ENCODE results near the gene HPX. TPM values are rescaled to one million over a fixed set of nuclear protein-coding genes. Genes with fewer than 3 reads are reported as not detected.
A peak's percentile ranks its signal among the peaks of the same experiment; 100 is the strongest.

HPX gene
- total RNA-seq, 2 experiments from 2014 or later = 0.16 to 5.2 TPM

- DNase-seq (ENCODE audit: low spot score) = no peak
- Histone ChIP-seq H3K79me2 (ENCODE audit: insufficient read depth, low read depth, low read length) (no peaks in the 10 kb centered on the region), H4K20me1 (ENCODE audit: insufficient read depth, low read length) (no peaks in the 10 kb centered on the region), H3K4me3 (ENCODE audit: low read depth, low read length, poor library complexity, severe bottlenecking) (peak overlapping the region; percentile 73), H3K9me2 (ENCODE audit: insufficient read depth, low read length) (no peaks in the 10 kb centered on the region), H3K36me3 (ENCODE audit: insufficient read depth, low read length) (peaks cover 14% of the 10 kb centered on the region), H2AFZ (ENCODE audit: low read length) (no peak overlapping the region), H3K27ac (ENCODE audit: low read depth, low read length, poor library complexity, severe bottlenecking) (no peak overlapping the region), H3K4me2 (ENCODE audit: low read length) (peak overlapping the region; percentile 84), H3K4me1 (ENCODE audit: insufficient read depth, low read length, poor library complexity, severe bottlenecking) (peaks cover 33% of the 10 kb centered on the region), H3K9me3 (ENCODE audit: low read length) (no peaks in the 10 kb centered on the region)
- TF ChIP-seq EZH2phosphoT487 (IDR thresholded peaks at IDR 0.05; ENCODE audit: borderline replicate concordance, low read depth, low read length) (no peak), CTCF (conservative IDR thresholded peaks at IDR 0.05; ENCODE audit: low read length) (no peak)
- CTCF ChIA-PET (ENCODE audit: unreplicated experiment) = interaction anchor here (0.5 to 1.9 kb wide), 3 partner anchors 8 to 96 kb away, joined by 3 to 4 read pairs (median 4); partner anchors contain the start of genes ARFIP2 and TIMM10B
- POLR2A ChIA-PET = interaction anchor here (0.5 to 2.6 kb wide), 10 partner anchors 9 to 178 kb away, joined by 3 to 13 read pairs (median 4); partner anchors contain the start of genes ARFIP2, TIMM10B and TPP1
- intact Hi-C loops (cut with micrococcal nuclease; ENCODE audit: unreplicated experiment) = no loop called here
- BruUV-seq (replicated peaks) = no TSS peak
Observed at GRCh38 chr11:6472934-6473333, 32.1 kb upstream of the HPX start.

DNA sequence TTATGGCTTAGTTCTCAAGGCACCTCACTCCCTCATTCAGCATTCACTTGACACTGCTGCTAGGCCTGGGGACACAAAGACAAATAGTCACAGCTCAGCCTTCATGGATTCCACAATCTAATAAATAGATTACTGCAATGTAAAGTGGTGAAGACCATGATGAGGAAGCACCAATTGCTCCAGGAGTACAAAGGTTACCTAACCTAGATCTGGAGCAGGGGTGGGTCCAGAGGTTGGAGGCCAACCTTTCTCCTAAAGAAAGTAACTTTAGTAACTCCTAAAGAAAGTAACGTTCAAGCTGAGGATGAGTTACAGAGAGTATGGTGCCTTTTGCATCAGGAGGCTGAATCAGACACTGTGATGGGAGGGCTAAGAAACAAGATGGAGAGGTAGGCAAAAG, 28.8 kb upstream of the HPX start:
- intact Hi-C loops (cut with micrococcal nuclease; ENCODE audit: unreplicated experiment) = no loop called here
- DNase-seq (ENCODE audit: low spot score) = no peak
- TF ChIP-seq CTCF (conservative IDR thresholded peaks at IDR 0.05; ENCODE audit: low read length) (no peak), EZH2phosphoT487 (IDR thresholded peaks at IDR 0.05; ENCODE audit: borderline replicate concordance, low read depth, low read length) (no peak)
- H3K36me3 ChIP-seq (ENCODE audit: insufficient read depth, low read length) = no peaks in the 10 kb centered on the region
- H3K79me2 ChIP-seq (ENCODE audit: insufficient read depth, low read depth, low read length) = no peaks in the 10 kb centered on the region
- BruUV-seq (replicated peaks) = no TSS peak
- peaks cover 31% of the 10 kb centered on the region for H3K4me1 ChIP-seq (ENCODE audit: insufficient read depth, low read length, poor library complexity, severe bottlenecking)
- H3K27ac ChIP-seq (ENCODE audit: low read depth, low read length, poor library complexity, severe bottlenecking) = no peak overlapping the region
- no peaks in the 10 kb centered on the region for H4K20me1 ChIP-seq (ENCODE audit: insufficient read depth, low read length)
- no peaks in the 10 kb centered on the region for H3K9me2 ChIP-seq (ENCODE audit: insufficient read depth, low read length)
- no peak overlapping the region for H3K4me3 ChIP-seq (ENCODE audit: low read depth, low read length, poor library complexity, severe bottlenecking)
- peak overlapping the region; percentile 20 for H3K4me2 ChIP-seq (ENCODE audit: low read length)
- peak overlapping the region; percentile 52; the same call in 1 of the 2 replicates for H2AFZ ChIP-seq (ENCODE audit: low read length)
- no peaks in the 10 kb centered on the region for H3K9me3 ChIP-seq (ENCODE audit: low read length)
- ChIA-PET CTCF (ENCODE audit: unreplicated experiment) (interaction anchor here (0.7 kb wide), 1 partner anchor 8 kb away, joined by 3 read pairs; no protein-coding TSS in a partner anchor), POLR2A (interaction anchor here (0.8 to 1.1 kb wide), 3 partner anchors 10 to 42 kb away, joined by 3 to 4 read pairs (median 3); no protein-coding TSS in a partner anchor)

All from OCI-LY7 (cell line).